ENCODE data around the gene NOSIP. TPM values are rescaled to one million over a fixed set of nuclear protein-coding genes. Genes with fewer than 3 reads are reported as not detected.

Gene NOSIP
- total and polyA plus RNA-seq, 2 of the 4 experiments (the other 2 are of a cell fraction), result 118 to 138 TPM

- DNase-seq, result no peak
- H4K20me1 ChIP-seq (ENCODE audit: insufficient read depth, low read length), result peaks cover 15% of the 10 kb centered on the region
- POLR2A ChIA-PET (ENCODE audit: unreplicated experiment), result no interaction called here
- H3K79me1 ChIP-seq (ENCODE audit: low read depth in 1 of 2, low read length in 2 of 2), result peaks cover 0 to 19% of the 10 kb centered on the region in 2 experiments; a peak in 3 of 4 replicates
- H3K27ac ChIP-seq (ENCODE audit: insufficient read depth, low read length), result no peak overlapping the region
- no peak overlapping the region for H4K8ac ChIP-seq (ENCODE audit: low read depth in 2 of 2, low read length in 2 of 2)
- intact Hi-C loops (cut with micrococcal nuclease) (no loop called here), in situ Hi-C loops (cut with MboI; ENCODE audit: low sequenced_read_pairs) (no loop called here), dilution Hi-C loops (cut with HindIII; ENCODE audit: low sequenced_read_pairs, unreplicated experiment) (no loop called here)
- H3K23ac ChIP-seq (ENCODE audit: low read depth, low read length), result no peak overlapping the region
- no peak overlapping the region for H2BK15ac ChIP-seq (ENCODE audit: low read depth, low read length)
- no peak overlapping the region for H3K4me2 ChIP-seq (ENCODE audit: low read depth, low read length)
- CTCF ChIA-PET, result interaction anchor here (2.1 kb wide), 1 partner anchor 18 kb away, joined by 7 read pairs; no protein-coding TSS in a partner anchor
- H3K4me1 ChIP-seq (ENCODE audit: control insufficient read depth, insufficient read depth, low read length), result peaks cover 5% of the 10 kb centered on the region; the same call in 1 of the 2 replicates
- no peak overlapping the region for H3K14ac ChIP-seq (replicated peaks; ENCODE audit: low read depth, low read length)
- H3K4ac ChIP-seq (ENCODE audit: low read depth, low read length), result no peak overlapping the region
- H3K56ac ChIP-seq (ENCODE audit: extremely low read depth, insufficient read depth, low read length), result no peak overlapping the region
- no peak for ATAC-seq (ENCODE audit: low read depth)
- no peak overlapping the region for H3K18ac ChIP-seq (ENCODE audit: low read depth, low read length)
- H4K5ac ChIP-seq (ENCODE audit: low read depth, low read length), result no peak overlapping the region
- no peaks in the 10 kb centered on the region; the same call in 1 of the 2 replicates for H3K36me3 ChIP-seq (ENCODE audit: control insufficient read depth, insufficient read depth, low read length)
- no peak overlapping the region for H2AK5ac ChIP-seq (ENCODE audit: low read depth, low read length)
- H3K4me3 ChIP-seq (ENCODE audit: insufficient read depth, low read depth, low read length), result no peak overlapping the region
- H3K9ac ChIP-seq (ENCODE audit: low read depth, low read length), result no peak overlapping the region
- no peaks in the 10 kb centered on the region for H3K9me3 ChIP-seq (ENCODE audit: control insufficient read depth, insufficient read depth, low read length)
- H2BK5ac ChIP-seq (ENCODE audit: low read depth, low read length, poor library complexity, severe bottlenecking), result no peak overlapping the region
- 80% methylated on average over 5 of the region's 18 CpGs; no CpG with 5 or more reads in 1 of the 2 experiments for WGBS, 2 experiments (ENCODE audit: extremely low coverage in 2 of 2, insufficient read length in 1 of 2)
- peak overlapping the region; percentile 21 for H2AFZ ChIP-seq (replicated peaks; ENCODE audit: low read length, poor library complexity)
- H2AK9ac ChIP-seq (replicated peaks; ENCODE audit: low read depth, low read length, poor library complexity), result peak overlapping the region; percentile 6
- H2BK120ac ChIP-seq (ENCODE audit: low read depth, low read length), result no peak overlapping the region
- H4K91ac ChIP-seq (ENCODE audit: insufficient read depth, low read depth, low read length), result no peak overlapping the region
- no peak overlapping the region for H2BK20ac ChIP-seq (ENCODE audit: low read depth, low read length)
- H3K9me1 ChIP-seq (ENCODE audit: insufficient read depth, low read length), result no peaks in the 10 kb centered on the region
- no TSS peak for BruUV-seq (replicated peaks)
- H3K27me3 ChIP-seq (ENCODE audit: control insufficient read depth, insufficient read depth, low read length), result no peaks in the 10 kb centered on the region
- no peak for TF ChIP-seq FOS (IDR thresholded peaks at IDR 0.05; ENCODE audit: low read depth, low read length)
- TF ChIP-seq CTCF (conservative IDR thresholded peaks at IDR 0.05; ENCODE audit: low read depth, low read length), result no peak
- no peak for TF ChIP-seq RAD21 (IDR thresholded peaks at IDR 0.05; ENCODE audit: low read length)
- no peak for TF ChIP-seq USF2 (IDR thresholded peaks at IDR 0.05; ENCODE audit: low read depth, low read length)
- no peak for TF ChIP-seq RCOR1 (IDR thresholded peaks at IDR 0.05; ENCODE audit: insufficient replicate concordance, low read length)
- TF ChIP-seq MAZ (IDR thresholded peaks at IDR 0.05; ENCODE audit: borderline replicate concordance, low read depth, low read length), result no peak
- TF ChIP-seq SMC3 (IDR thresholded peaks at IDR 0.05; ENCODE audit: low read depth, low read length), result no peak
- TF ChIP-seq CHD1 (IDR thresholded peaks at IDR 0.05; ENCODE audit: low read depth, low read length), result no peak
- TF ChIP-seq POLR2A (IDR thresholded peaks at IDR 0.05; ENCODE audit: low read depth, low read length), result no peak
- TF ChIP-seq MXI1 (IDR thresholded peaks at IDR 0.05; ENCODE audit: borderline replicate concordance, low read depth, low read length), result no peak
- TF ChIP-seq ELK1 (IDR thresholded peaks at IDR 0.05; ENCODE audit: borderline replicate concordance, low read depth, low read length), result no peak
- no peak for TF ChIP-seq CEBPB (IDR thresholded peaks at IDR 0.05; ENCODE audit: low read depth, low read length)
- no peak for TF ChIP-seq BHLHE40 (IDR thresholded peaks at IDR 0.05; ENCODE audit: low read depth, low read length)
- TF ChIP-seq NFE2L2 (IDR thresholded peaks at IDR 0.05; ENCODE audit: low read depth, low read length), result no peak
- no peak for TF ChIP-seq MAFK (IDR thresholded peaks at IDR 0.05; ENCODE audit: low read depth, low read length)
Observed at GRCh38 chr19:49588365-49589122, 8.2 kb upstream of the NOSIP start.

All from IMR-90 (cell line).